MM.1S (cell line): ENCODE measurements around the gene NCSTN.

Source experiments
- CTCF ChIP-seq: fragments of 300-600 bp; sonication (generic); IDR thresholded peaks from 2 replicates; pipeline ENCODE4 v1.5.1; 2016; ENCODE audit warnings: antibody characterized with exemption, low read length, mixed read lengths
- EZH2 ChIP-seq: fragments of 300-600 bp; sonication (generic); optimal IDR thresholded peaks from 2 replicates; pipeline ENCODE3; 2017; ENCODE audit warnings: low read depth, mild to moderate bottlenecking, antibody characterized with exemption, low read length, mixed read lengths

- TF ChIP-seq CTCF (no peak), EZH2 (no peak)
These were observed 2.3 kb upstream of the NCSTN start for GRCh38 chr1:160340866-160341265.
